LNCAP (cell line): Measurements from ENCODE around the gene MEGF6.

ENCODE experiments used
- TF ChIP-seq, protein P1 (sequence below): fragments of 450-650 bp; IDR thresholded peaks from 2 replicates; pipeline ENCODE4 v1.5.1; 2017; ENCODE audit warnings: mild to moderate bottlenecking

MEGF6 gene

GRCh38 chr1:3479511-3480368 is 131.6 kb downstream of the MEGF6 start:
- TF ChIP-seq, protein P1, sequence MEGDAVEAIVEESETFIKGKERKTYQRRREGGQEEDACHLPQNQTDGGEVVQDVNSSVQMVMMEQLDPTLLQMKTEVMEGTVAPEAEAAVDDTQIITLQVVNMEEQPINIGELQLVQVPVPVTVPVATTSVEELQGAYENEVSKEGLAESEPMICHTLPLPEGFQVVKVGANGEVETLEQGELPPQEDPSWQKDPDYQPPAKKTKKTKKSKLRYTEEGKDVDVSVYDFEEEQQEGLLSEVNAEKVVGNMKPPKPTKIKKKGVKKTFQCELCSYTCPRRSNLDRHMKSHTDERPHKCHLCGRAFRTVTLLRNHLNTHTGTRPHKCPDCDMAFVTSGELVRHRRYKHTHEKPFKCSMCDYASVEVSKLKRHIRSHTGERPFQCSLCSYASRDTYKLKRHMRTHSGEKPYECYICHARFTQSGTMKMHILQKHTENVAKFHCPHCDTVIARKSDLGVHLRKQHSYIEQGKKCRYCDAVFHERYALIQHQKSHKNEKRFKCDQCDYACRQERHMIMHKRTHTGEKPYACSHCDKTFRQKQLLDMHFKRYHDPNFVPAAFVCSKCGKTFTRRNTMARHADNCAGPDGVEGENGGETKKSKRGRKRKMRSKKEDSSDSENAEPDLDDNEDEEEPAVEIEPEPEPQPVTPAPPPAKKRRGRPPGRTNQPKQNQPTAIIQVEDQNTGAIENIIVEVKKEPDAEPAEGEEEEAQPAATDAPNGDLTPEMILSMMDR, result no peak

GRCh38 chr1:3478187-3478586 is 133.1 kb downstream of the MEGF6 start:
- TF ChIP-seq, protein P1, result no peak

DNA sequence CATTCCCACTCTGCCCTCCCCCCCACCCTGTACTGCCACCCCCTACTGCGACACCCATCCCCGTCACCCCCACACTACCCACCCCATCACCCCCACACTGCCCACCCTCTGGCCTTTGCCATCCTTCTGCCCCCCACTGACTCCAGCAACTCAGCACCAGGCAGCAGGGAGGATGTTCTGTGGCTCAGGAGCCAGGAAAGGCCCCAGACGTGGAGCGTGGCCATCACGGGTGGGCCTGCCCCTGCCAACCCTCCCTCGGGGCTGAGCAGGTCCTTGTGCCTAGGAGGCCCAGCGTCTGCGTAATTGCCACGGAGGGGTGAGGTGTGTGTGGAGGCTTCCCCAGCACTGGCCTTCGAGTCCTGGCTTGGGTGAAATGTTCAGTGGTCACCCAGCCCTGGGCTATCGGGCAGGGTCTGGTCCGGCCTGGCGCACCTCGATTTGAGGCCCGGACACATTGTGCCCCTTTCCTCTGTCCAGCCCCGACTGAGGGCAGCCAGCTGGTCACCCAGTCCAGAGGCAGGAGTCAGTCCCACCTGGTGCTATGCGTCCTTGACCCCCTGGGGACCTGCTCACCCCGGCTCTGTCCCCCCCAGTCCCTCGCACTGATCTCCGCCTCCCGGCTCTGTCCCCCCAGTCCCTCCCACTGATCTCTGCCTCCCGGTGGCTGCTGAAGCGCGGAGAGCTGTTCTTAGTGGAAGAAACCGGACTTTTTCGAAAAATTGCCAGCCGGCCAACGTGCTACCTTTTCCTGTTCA is 133.9 kb downstream of the MEGF6 start:
- TF ChIP-seq, protein P1, result no peak

GRCh38 chr1:3476666-3477065 is 134.6 kb downstream of the MEGF6 start:
- TF ChIP-seq, protein P1, result no peak

DNA sequence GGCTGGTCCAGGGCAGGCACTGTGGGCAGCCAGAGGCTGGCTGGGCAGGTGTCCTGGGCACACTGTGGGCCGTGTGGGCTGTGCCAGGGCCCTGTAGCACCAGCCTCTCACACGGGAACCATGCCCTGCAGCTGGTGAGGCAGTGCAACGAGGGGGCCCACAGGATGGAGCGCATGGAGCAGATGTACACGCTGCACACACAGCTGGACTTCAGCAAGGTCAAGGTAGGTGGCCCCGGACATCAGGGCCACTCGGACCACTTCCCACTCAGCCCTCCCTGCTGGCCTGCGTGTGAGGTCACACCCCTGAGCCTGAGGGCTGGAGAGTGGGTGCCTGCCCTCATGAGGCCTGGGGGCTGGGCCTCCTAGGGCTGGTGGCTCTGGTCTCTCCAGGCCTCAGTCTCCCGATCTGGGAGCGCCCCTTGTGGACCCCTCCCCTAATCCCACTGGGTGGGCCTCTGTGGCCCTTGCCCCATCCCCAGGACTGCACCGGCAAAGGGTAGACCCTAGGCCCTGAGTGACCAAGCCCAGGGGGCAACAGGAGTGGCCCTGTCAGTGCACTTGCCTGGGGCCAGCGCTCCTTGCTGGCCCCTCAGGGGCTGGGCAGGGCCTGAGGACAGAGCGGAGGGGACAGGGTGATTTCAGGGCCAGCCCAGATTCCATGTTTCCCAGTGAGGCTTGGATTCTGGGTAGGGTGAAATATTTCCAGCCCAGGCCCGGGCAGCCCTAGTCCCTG is 135.3 kb downstream of the MEGF6 start:
- TF ChIP-seq, protein P1, result no peak

DNA sequence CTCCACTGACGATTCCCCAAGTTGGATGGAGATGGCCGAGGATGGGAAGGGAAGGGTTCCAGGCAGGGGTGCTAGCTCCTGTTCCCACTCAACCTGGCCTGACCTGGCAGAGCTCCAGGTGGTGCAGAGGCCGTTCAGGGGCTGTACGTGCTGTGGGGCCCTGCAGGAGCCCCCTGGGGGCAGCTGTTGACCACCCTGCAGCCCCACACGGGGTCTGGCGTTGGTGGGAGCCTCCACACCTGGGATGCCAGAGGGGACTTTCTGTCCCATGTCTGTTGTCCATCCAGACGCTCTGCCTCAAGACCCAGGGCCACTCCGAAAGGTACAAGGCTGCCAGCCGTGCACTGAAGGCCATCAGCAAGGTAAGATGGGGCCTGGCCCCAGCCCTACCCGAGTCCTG is 136.9 kb downstream of the MEGF6 start:
- TF ChIP-seq, protein P1, result no peak

DNA sequence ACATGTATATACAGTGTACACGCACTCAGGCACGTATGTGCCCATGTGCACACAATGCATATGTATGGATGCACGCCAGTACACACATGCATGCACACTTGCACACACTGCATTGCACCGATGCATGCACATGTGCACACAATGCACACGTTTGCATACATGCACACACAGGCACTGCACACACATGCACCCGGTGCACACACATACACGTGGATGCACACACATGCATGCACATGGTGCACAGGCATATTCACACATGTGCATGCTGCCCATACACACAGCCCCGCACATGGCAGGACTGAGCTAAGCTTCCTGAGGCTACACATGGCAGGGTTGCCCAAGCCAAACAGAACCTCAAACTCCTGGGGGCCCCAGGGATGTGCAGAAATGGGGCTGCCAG is 137.3 kb downstream of the MEGF6 start:
- TF ChIP-seq, protein P1, result no peak
